Spleen (tissue), 11 donors: Measurements from ENCODE around the gene ENOX1. TPM values are rescaled to one million over a fixed set of nuclear protein-coding genes. Genes with fewer than 3 reads are reported as not detected.

Source experiments
- DNase-seq: peaks from one replicate; pipeline ENCODE4 v3.0.0-alpha.2; 2020
- H3K27ac ChIP-seq, 8 donors: fragments of 200-600 bp; sonication (generic) in 7 of 8; 1 replicate in 4 of 8; 2 replicates in 4 of 8; pipeline versions ENCODE4 v1.5.0 to v1.8.0; 2016 to 2021; ENCODE audit warnings: inconsistent platforms in 4 of 8, mild to moderate bottlenecking in 4 of 8, moderate library complexity in 1 of 8
- H3K27me3 ChIP-seq, 7 donors: fragments of 200-600 bp; sonication (generic) in 6 of 7; replicated peaks in 1 of 7; 1 replicate in 4 of 7; 2 replicates in 3 of 7; pipeline versions ENCODE4 v1.5.0 to v1.8.0; 2016 to 2021; ENCODE audit warnings: inconsistent platforms in 3 of 7, mild to moderate bottlenecking in 1 of 7
- H3K36me3 ChIP-seq, 6 donors: fragments of 200-600 bp; sonication (generic) in 5 of 6; 1 replicate in 4 of 6; 2 replicates in 2 of 6; pipeline versions ENCODE4 v1.5.0 to v1.8.0; 2016 to 2021; ENCODE audit warnings: inconsistent platforms in 2 of 6
- H3K4me1 ChIP-seq, 6 donors: fragments of 200-600 bp; sonication (generic) in 5 of 6; 1 replicate in 3 of 6; 2 replicates in 3 of 6; pipeline versions ENCODE4 v1.5.0 to v1.8.0; 2016 to 2021; ENCODE audit warnings: inconsistent platforms in 3 of 6
- H3K4me3 ChIP-seq, 8 donors: fragments of 200-600 bp; sonication (generic) in 7 of 8; 1 replicate in 4 of 8; 2 replicates in 4 of 8; pipeline versions ENCODE4 v1.5.0 to v1.8.0; 2016 to 2021; ENCODE audit warnings: inconsistent platforms in 4 of 8, mild to moderate bottlenecking in 4 of 8, moderate library complexity in 2 of 8
- H3K9me3 ChIP-seq, 8 donors: fragments of 200-600 bp; sonication (generic) in 7 of 8; 1 replicate in 4 of 8; 2 replicates in 4 of 8; pipeline versions ENCODE4 v1.5.0 to v1.8.0; 2016 to 2021; ENCODE audit warnings: inconsistent platforms in 4 of 8
- POLR2A ChIP-seq, 3 donors: fragments of 450-650 bp; IDR thresholded peaks; one replicate each; pipeline ENCODE4 v1.5.1; 2017; ENCODE audit warnings: antibody characterized with exemption in 3 of 3, mild to moderate bottlenecking in 1 of 3
- POLR2AphosphoS5 ChIP-seq, 3 donors: sonication (generic); formaldehyde crosslinking; IDR thresholded peaks; one replicate each; pipeline ENCODE4 v1.5.1; 2017; ENCODE audit warnings: antibody characterized with exemption in 3 of 3
- WGBS, 5 donors: extraction: QIAGEN DNeasy Blood & Tissue Kit in 3 of 5; methylation state at CpG; one replicate each; pipeline versions ENCODE4 v1.1.5 to v1.1.7; 2013 to 2018; 5-methylcytosine and 5-hydroxymethylcytosine counted together
- intact Hi-C: fragments of 100-400 bp; cut with DNase I; formaldehyde crosslinking; loops from one replicate; pipeline ENCODE4 v1.15.0; 2023; ENCODE audit warnings: low total_unique reads
- polyA plus RNA-seq, 3 donors: library from polyadenylated mRNA; stranded (reverse); fragments of 200-250 nt; gene quantifications; one replicate each; pipeline ENCODE4 v1.2.1, GENCODE V29; 2013
- total RNA-seq, 7 donors: library from RNA; depleted of rRNA in 3 of 7; stranded (reverse); fragments of >200 nt in 3 of 7; fragmentation: NEBNext Ultra II Directional in 4 of 7; extraction: Animal tissue kit (Norgen Biotek cat#: 25700) in 4 of 7; gene quantifications; one replicate each; pipeline versions ENCODE4 v1.1.0 to v1.2.1, GENCODE V29; 2016 to 2021
- TF ChIP-seq, protein P1 (sequence below), 11 experiments: fragments of 200-600 bp in 7 of 11; fragments of 450-650 bp in 4 of 11; sonication (generic) in 4 of 11; IDR thresholded peaks in 8 of 11; conservative IDR thresholded peaks in 3 of 11; 1 replicate in 7 of 11; 2 replicates in 4 of 11; pipeline versions ENCODE4 v1.4.0 to v1.8.0; 2016 to 2021; ENCODE audit warnings: antibody characterized with exemption in 11 of 11, inconsistent platforms in 4 of 11, mild to moderate bottlenecking in 1 of 11
- donor health status: healthy with polysubstance abuse.
- donor health status: DM: no; HTN: no; CAD: no; lungs with moderate emphysema.
- donor health status: DM: no; HTN: no; CAD: no.
- donor health status: Bipolar disorder and iron deficiency.
- donor health status: healthy.
- donor health status: DM: no; HTN: no; CAD: no.
- donor health status: DM: yes; HTN: yes; CAD: no.

Gene ENOX1
- total and polyA plus RNA-seq, 10 donors: 0.42 to 1.3 (median 0.54) TPM; not detected in 1

GRCh38 chr13:43822969-43823368, 36.2 kb upstream of the ENOX1 start:
- no peak overlapping the region for H3K4me3 ChIP-seq
- DNase-seq: no peak
- no peaks in the 10 kb centered on the region for H3K4me1 ChIP-seq
- no peaks in the 10 kb centered on the region for H3K9me3 ChIP-seq
- no peaks in the 10 kb centered on the region for H3K27me3 ChIP-seq
- H3K27ac ChIP-seq: no peak overlapping the region
- TF ChIP-seq, protein P1, sequence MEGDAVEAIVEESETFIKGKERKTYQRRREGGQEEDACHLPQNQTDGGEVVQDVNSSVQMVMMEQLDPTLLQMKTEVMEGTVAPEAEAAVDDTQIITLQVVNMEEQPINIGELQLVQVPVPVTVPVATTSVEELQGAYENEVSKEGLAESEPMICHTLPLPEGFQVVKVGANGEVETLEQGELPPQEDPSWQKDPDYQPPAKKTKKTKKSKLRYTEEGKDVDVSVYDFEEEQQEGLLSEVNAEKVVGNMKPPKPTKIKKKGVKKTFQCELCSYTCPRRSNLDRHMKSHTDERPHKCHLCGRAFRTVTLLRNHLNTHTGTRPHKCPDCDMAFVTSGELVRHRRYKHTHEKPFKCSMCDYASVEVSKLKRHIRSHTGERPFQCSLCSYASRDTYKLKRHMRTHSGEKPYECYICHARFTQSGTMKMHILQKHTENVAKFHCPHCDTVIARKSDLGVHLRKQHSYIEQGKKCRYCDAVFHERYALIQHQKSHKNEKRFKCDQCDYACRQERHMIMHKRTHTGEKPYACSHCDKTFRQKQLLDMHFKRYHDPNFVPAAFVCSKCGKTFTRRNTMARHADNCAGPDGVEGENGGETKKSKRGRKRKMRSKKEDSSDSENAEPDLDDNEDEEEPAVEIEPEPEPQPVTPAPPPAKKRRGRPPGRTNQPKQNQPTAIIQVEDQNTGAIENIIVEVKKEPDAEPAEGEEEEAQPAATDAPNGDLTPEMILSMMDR (IDR thresholded peaks at IDR 0.05 in 8 of 11, conservative IDR thresholded peaks at IDR 0.05 in 3 of 11): no peak
- TF ChIP-seq POLR2AphosphoS5 (IDR thresholded peaks at IDR 0.05) (no peak), POLR2A (IDR thresholded peaks at IDR 0.05) (no peak)
- 11 to 46% (median 30%) methylated on average over 1 of the region's 1 CpG for WGBS, 5 donors
- H3K36me3 ChIP-seq: no peaks in the 10 kb centered on the region
- intact Hi-C loops: no loop called here

- H3K4me3 ChIP-seq: no peak overlapping the region
- TF ChIP-seq, protein P1 (IDR thresholded peaks at IDR 0.05 in 8 of 11, conservative IDR thresholded peaks at IDR 0.05 in 3 of 11): no peak
- TF ChIP-seq POLR2A (IDR thresholded peaks at IDR 0.05): no peak
- TF ChIP-seq POLR2AphosphoS5 (IDR thresholded peaks at IDR 0.05): no peak
- no peak for DNase-seq
- 83 to 92% (median 86%) methylated on average over 4 of the region's 4 CpGs for WGBS, 5 donors
- no peaks in the 10 kb centered on the region for H3K27me3 ChIP-seq
- no peaks in the 10 kb centered on the region for H3K9me3 ChIP-seq
- H3K27ac ChIP-seq: no peak overlapping the region
- H3K36me3 ChIP-seq: no peaks in the 10 kb centered on the region
- H3K4me1 ChIP-seq: no peaks in the 10 kb centered on the region
- intact Hi-C loops: no loop called here
These were observed 29.7 kb upstream of the ENOX1 start for GRCh38 chr13:43816401-43816889.

- no peak overlapping the region for H3K27ac ChIP-seq
- TF ChIP-seq POLR2AphosphoS5 (IDR thresholded peaks at IDR 0.05) (no peak), POLR2A (IDR thresholded peaks at IDR 0.05) (no peak)
- TF ChIP-seq, protein P1 (IDR thresholded peaks at IDR 0.05 in 8 of 11, conservative IDR thresholded peaks at IDR 0.05 in 3 of 11): no peak
- intact Hi-C loops: no loop called here
- H3K36me3 ChIP-seq: no peaks in the 10 kb centered on the region
- WGBS, 5 donors: 56 to 75% (median 61%) methylated on average over 2 of the region's 2 CpGs
- H3K9me3 ChIP-seq: no peaks in the 10 kb centered on the region
- no peaks in the 10 kb centered on the region for H3K4me1 ChIP-seq
- no peak for DNase-seq
- no peak overlapping the region for H3K4me3 ChIP-seq
- no peaks in the 10 kb centered on the region for H3K27me3 ChIP-seq
These were observed 28.4 kb upstream of the ENOX1 start for GRCh38 chr13:43815204-43815603.

- no peaks in the 10 kb centered on the region for H3K36me3 ChIP-seq
- no peaks in the 10 kb centered on the region for H3K9me3 ChIP-seq
- no peak overlapping the region for H3K4me3 ChIP-seq
- TF ChIP-seq, protein P1 (IDR thresholded peaks at IDR 0.05 in 8 of 11, conservative IDR thresholded peaks at IDR 0.05 in 3 of 11): no peak
- no peak for TF ChIP-seq POLR2AphosphoS5 (IDR thresholded peaks at IDR 0.05)
- TF ChIP-seq POLR2A (IDR thresholded peaks at IDR 0.05): no peak
- H3K27ac ChIP-seq: no peak overlapping the region
- intact Hi-C loops: loop anchor here (5.0 to 10.0 kb wide), 2 partner anchors 504 to 1211 kb away; no protein-coding TSS in a partner anchor
- peaks cover 0 to 4% (median 0%) of the 10 kb centered on the region in 7 donors for H3K27me3 ChIP-seq
- no peak for DNase-seq
- H3K4me1 ChIP-seq: peaks cover 0 to 9% (median 2%) of the 10 kb centered on the region in 6 donors
These were observed 21.9 kb upstream of the ENOX1 start for GRCh38 chr13:43808676-43809075.
